Frontal cortex (tissue), 4 donors: ENCODE data around the gene NAA20. TPM values are rescaled to one million over a fixed set of nuclear protein-coding genes. Genes with fewer than 3 reads are reported as not detected.
A peak's percentile ranks its signal among the peaks of the same experiment; 100 is the strongest.

Experiments used
- DNase-seq, 2 donors: peaks; one replicate each; pipeline ENCODE4 v3.0.0; 2012; ENCODE audit warnings: low spot score in 2 of 2
- FAIRE-seq: peaks from 2 replicates; lab custom pipeline; 2012; peaks lifted over from hg19 to GRCh38; lab: Jason Lieb, UNC
- total RNA-seq: library from RNA; depleted of rRNA; stranded (reverse); fragments of >200 nt; gene quantifications from one replicate; pipeline ENCODE4 v1.2.3, GENCODE V29; 2014
- donor health status: control.
- donor health status: control.
- donor health status: control.

Gene NAA20, protein sequence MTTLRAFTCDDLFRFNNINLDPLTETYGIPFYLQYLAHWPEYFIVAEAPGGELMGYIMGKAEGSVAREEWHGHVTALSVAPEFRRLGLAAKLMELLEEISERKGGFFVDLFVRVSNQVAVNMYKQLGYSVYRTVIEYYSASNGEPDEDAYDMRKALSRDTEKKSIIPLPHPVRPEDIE
- 46.5 TPM for total RNA-seq

DNA sequence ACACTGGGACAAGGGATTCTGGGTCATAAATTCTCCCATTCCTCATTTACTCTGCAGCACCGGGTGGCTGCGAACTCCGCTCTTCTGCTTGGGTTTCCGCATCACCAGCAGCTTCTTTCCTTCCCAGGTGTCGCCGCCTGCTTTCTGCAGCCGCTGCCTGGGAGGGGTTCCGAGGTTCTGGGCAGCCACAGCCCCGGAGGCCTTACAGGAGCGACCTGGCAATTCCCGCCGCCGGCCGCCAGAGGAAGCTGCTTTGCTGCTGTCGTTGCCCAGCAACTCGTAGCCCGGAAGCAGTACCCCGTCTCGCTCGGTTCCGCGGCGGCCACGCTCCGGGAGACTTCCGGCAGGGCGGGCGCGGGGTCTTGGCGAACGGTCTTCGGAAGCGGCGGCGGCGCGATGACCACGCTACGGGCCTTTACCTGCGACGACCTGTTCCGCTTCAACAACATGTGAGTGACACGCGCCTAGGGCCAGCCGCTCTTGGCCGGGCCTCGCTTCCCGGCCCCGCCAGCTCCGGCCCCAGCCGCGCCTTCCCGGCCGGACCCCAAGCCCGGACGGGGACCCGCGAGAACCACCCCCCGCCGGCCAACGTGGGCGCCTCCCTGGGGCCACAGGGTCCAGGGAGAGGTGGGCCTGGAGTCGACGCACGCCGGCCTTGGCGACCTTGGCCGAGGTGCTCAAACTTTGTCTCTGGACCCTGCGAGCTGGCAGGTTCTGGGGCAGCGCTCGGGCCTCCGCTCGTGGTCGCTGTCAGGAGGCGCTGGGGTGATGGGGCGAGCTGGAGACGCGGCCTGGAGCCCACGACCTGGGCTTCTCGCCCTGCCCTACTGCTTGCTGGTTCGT, at the start of gene NAA20:
Gene NAA20 (plus strand): TSS at position 362 of the 843 bp plus-strand sequence. CDS start 35 bp downstream, at position 397.
- DNase-seq (peak; percentile 93 to 96), FAIRE-seq (no peak)

DNA sequence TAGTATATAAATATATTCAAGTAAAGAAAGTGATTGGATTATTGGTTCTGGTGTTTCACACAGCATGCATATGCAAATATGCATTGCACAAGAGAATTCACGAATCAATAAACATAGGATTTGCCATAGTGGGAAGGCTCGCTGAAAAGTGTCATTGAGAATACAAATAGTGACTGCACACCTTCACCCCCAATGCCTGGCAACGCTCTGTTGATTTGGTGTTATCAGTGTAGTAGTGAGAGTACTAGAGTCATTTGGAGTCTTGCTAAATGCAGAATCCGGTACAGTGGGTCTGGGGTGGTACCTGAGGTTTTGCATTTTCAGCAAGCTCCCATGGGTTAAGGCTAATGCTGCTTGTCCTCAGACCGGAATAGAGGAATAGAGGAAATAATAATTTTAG, 49.7 kb upstream of the NAA20 start:
- no peak for FAIRE-seq
- no peak for DNase-seq

DNA sequence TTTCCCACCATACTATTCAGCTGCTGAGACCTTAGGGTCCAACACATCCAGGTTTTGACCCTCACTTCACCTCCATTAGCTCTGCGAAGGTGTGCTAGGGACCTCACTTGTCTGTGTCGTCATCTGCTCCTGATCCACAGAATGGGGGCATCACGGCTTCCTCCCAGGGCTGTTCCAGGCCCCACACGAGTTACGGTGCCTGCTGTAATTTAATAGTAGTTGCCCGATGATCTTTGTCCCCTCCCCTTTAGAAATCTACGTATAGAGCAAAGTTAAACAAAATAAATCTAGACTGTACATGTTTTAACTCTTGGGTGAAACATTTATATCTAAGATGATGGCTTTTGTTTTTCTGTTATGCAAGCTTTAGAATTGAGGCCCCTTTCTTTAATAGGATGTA, 49.1 kb upstream of the NAA20 start:
- DNase-seq (no peak), FAIRE-seq (no peak)

DNA sequence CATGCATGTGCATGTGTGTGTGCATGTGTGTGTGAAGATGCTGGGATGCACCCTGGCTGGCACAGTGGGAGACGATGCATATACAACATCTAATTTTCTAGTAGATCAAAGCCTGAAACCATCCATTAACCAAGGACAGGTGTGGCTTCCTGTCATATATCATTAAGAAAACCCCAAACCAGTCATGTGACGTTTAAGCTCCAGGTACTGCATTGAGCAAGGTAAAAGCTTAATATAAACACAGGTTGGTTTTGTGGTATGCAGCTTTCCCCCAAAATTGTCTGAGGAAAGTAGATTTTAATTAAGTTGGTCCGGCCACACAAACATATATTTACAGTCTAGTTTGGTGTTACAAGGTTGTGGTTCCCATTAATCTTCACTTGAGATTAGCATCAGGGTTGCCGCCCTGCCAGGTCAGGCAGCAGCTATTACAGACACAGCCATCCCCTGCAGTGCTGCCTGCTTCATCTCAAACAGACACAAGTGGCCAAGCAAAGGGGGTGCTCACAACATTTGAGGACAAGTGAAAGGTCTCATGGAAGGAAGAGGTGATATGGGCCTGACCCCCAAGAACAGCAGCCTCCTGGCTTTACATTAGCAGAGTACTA, 48.6 kb upstream of the NAA20 start:
- no peak for DNase-seq
- no peak for FAIRE-seq

DNA sequence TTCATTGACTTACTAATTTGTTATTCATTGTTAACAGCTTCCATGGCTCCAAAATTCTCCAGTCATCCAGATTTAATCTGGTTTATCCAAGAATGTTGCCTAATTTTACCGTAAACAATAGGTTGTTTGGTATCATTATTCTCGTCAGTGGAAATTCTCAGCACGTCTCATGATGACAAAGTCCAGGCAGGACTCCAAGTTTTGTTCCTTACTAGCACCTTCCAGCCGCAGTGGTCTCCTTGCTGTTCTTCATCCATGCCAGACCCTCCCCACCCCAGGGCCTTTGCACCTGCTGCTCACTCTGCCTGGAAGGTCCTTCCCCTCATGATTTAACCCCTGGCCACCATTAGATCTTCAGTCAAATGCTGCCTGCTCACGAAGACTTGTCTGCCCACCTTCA, 48.1 kb upstream of the NAA20 start:
- DNase-seq (no peak), FAIRE-seq (no peak)

DNA sequence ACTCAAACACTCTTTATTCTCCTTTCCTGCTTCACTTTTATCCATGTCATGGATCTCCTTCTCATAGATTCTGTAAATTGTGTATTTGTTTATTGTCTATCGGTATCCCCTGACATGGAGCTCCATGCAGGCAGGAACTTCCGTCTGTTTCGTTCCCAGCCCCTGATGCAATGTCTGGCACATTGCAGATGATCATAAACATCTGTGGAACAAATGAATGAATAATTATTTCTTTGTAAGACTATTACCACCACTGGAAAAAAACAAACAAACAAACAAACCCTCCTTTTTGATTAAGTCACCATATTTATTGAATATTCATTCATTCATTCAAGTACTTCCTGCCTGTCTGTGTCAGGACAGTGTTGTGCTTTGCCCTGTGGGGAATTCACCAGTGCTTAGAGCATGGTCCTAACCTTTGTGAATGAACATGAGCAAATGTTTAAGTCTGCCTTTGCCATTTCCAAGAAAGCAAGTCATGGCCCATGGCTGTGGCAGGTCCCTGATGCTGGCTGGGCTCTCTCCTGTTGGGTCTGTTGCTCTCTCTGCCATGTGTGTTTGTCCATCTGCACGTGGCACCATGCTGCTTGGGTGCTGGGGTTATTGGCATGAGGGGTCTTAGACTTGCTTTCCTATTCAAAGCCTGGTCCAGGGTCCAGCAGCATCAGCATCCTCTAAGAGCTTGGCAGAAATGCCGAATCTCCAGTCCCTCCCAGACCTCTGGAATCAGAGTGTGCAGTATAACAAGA, 47.5 kb upstream of the NAA20 start:
- DNase-seq (no peak), FAIRE-seq (no peak)

DNA sequence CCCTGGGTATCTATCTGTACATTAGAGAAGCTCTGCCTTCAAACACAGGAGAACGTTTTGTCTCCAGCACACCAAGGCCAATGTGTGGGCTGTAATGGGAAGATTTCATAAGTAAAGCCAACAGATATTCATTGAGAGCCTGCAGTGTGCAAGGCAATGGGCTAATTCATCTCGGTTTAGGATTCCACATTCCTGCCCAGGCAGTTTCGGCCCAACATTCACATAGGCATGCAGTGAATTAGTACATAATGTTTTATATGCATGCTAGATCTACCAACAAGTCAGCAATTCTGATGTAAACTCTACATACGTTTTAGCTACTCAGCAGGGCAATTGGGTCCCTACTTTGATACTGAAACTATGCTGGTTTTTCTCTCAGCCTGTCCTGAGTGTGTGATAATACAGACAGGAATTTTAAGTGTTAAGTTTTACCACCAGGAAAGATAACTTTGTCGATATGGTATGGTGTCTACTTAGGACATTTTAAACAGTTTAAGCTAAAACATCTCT, 46.9 kb upstream of the NAA20 start:
- no peak for DNase-seq
- FAIRE-seq, result no peak

DNA sequence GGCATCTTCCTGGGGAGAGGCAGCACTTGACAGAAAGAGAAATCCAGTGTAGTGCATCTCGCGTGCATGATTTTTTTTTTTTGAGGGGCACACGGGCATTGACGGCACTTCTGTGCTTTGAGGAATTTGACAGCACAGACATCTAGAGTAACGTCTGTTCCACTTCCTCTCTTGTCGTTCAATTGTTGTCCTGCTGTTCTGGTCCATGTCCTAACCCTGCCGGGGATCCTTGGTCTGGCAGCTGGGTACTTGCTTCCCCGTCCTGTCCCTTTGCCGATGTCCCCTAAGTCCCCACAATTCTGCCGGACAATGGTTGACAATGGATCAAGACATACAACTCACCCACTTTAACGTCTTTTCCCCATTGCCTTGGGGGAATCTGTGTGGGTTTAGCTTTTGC, 46.0 kb upstream of the NAA20 start:
- no peak for DNase-seq
- FAIRE-seq, result no peak

DNA sequence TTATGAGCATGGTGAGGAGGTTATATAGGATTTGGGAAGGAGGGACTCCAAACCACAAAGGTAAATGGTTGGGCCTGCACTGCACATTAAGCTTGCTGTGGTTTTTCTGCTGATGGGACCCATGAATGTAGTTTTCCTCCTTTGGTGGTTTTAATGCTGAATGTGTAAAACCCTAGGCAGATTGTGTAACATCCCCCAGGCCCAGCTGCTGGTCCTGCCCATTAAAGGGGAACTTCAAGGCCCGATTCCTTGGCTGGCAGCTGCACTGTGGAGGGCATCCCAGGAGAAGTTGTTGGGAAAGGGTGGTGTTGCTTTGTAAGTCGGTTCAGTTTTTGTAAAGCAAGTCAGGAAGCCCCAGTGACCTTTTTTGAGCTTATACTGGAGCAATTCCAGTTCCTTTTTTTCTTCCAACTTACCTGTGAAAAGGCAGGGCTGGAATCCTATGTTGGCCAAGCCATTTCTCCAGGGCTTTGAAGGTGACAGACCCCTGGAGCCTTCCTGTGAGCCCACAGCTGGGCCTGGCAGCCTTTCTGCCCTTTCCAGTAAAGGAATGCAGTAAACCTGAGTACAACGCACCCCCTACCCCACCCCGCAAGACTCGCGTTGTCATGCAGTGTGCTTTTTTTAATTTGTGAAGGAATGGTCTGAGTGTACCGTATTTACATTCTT, 43.1 kb upstream of the NAA20 start:
- no peak for FAIRE-seq
- peak; percentile 44 for DNase-seq

DNA sequence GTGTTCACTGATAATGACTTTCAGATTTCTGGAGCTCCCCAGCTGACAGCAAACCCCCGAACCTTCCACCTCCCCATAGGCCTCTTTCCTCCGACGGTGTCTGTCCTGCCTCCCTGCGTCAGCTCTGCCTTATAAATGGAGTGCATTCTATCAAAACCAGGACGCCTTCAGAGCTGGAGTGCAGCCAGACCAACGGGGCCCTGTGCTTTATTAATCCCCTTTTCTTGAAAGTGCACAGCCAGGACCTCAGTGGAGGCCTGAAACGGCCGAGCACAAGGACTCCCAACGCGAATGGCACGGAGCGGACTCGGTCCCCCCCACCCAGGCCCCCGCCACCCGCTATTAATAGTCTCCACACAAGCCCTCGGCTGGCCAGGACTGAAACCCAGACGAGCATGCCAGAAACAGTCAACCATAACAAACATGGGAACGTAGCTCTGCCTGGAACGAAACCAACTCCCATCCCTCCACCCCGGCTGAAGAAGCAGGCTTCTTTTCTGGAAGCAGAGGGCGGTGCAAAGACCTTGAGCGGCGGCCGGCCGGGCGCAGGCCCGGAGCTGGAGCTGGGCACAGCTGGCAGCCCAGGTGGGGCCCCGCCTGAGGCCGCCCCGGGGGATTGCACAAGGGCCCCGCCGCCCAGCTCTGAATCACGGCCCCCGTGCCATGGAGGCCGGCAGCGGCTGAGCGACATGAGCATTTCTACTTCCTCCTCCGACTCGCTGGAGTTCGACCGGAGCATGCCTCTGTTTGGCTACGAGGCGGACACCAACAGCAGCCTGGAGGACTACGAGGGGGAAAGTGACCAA, 42.3 kb upstream of the NAA20 start:
- peak; percentile 76 to 79 for DNase-seq
- no peak for FAIRE-seq

DNA sequence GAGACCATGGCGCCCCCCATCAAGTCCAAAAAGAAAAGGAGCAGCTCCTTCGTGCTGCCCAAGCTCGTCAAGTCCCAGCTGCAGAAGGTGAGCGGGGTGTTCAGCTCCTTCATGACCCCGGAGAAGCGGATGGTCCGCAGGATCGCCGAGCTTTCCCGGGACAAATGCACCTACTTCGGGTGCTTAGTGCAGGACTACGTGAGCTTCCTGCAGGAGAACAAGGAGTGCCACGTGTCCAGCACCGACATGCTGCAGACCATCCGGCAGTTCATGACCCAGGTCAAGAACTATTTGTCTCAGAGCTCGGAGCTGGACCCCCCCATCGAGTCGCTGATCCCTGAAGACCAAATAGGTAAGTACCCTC, 41.7 kb upstream of the NAA20 start:
- FAIRE-seq, result no peak
- DNase-seq, result peak in 1 of 2 donors; percentile 52

DNA sequence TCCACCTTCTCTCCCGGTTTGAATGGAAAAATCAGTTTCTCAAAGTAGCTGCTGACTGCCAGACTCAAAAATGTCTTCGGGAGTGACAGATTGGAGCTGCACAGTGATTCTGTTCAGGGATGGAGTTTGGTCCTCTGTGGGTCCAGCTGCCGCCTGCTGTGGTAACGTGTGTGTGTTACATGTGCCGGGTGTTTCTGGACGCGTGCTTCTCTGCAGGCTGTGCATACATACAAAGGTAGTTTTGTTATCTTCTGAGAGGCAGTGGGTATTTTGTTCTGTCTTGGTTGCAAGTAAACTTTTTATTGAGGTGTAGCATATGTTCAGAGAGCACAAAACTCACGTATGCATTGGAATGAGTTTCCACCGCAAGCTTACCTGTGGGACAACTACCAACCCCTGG, 41.3 kb upstream of the NAA20 start:
- FAIRE-seq (no peak), DNase-seq (peak in 1 of 2 donors; percentile 41)

DNA sequence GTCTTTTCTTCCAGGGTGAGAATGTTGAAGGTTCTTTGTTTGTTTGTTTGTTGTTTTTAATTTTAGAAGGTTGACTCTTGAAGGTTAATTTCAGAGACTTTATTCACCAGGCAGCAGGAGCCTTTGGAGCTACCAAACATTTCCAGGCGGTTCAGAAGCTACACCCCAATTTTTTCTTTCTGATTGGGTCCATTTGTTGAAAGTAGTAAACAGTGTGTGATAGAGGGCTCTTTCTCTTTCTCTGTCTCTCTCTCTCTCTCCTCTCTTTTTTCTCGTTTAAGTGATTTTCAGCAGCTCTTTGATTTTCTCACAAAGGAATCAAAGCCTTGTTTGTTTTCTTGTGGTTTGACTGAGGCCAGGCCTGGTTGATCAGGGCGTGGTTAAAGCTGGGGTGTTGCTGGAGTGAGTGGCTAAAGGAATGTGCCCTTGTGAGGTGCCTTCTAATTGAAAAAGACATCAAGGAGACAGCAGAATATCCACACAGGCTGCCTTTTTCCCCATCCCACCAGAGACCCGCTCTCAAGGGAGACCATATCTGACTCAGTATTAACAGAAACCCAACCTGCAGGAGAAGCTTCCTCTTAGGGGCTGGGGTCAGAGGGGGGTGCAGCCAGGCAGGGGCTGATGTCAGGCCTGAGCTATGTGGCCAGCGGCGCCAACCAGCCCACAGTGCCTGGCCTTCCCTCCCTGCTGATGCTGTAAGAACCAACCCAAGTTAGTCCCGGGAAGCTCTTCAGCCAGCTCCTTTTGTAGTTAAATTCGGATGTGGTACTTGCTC, 40.4 kb upstream of the NAA20 start:
- DNase-seq, result peak in 1 of 2 donors; percentile 40
- FAIRE-seq, result no peak

DNA sequence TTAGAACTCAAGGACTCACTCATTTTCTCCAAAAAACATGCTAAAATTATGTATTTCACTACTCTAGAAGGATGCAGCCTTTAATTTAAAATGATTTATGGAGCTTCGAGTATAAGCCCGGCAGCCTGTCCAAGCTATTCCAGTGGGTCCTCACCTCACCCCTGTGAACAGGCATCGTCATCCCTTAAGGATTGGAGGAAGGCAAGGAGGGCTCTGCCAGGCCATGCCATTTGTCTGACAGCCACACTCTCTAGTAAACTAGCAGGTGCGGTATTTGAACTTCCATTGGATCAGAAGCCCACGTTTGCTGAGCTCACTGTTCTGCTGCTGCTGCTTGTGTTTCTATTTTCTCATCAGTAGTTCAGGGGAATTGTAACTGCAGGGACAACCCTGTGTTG, 39.8 kb upstream of the NAA20 start:
- no peak for FAIRE-seq
- no peak for DNase-seq

DNA sequence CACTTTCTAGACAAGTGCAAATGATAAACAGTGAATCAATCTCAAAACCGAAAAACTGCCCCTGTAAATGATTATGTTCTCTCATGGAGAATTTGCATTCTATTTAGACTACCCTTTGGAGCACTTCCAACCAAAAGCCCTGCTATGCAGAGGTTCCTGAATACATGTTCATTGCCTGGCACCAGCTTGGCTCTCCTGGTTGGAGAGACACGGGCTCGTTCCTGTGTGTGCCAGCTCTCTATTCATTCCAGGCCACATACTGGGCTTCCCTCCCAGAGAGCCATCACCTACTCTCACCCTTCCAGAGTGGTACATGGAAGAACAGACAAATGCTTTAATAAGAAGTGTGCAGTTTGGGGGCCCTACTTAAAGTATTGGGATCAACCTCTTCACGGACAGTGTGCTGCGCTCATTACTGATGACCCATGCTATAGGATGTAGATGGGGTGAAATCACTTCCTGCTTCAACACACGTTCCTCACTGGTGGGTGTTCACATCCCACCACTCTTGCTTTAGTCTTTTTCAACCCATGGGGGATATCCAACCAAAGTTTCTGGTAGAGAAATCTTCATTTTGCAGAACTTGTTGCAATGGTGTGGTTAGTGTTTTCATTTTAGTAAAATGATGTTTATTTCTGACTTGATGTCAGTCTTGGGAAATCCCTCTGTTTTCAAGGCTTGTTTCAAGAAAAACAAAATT, 38.5 kb upstream of the NAA20 start:
- FAIRE-seq (no peak), DNase-seq (no peak)

DNA sequence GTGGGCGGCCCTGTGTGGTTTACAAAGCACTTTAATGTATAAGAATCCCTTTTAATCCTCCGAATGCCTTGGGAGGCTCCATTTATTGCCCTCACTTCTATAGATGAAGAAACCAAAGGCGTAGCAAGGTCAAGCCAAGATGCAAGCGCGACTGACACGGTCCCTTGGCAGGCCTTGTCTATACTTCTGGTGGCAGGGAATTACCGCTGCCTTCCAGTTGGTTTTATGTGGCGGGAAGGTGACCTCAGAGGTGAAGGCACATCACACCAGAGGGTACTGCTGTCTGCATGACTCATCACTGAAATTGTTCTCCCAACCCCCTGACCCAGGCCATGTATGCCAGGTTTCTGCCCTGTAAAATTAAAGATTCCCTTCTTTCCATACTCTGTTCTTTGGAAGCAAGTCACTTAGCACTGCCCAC, 36.1 kb upstream of the NAA20 start:
- no peak for DNase-seq
- no peak for FAIRE-seq

DNA sequence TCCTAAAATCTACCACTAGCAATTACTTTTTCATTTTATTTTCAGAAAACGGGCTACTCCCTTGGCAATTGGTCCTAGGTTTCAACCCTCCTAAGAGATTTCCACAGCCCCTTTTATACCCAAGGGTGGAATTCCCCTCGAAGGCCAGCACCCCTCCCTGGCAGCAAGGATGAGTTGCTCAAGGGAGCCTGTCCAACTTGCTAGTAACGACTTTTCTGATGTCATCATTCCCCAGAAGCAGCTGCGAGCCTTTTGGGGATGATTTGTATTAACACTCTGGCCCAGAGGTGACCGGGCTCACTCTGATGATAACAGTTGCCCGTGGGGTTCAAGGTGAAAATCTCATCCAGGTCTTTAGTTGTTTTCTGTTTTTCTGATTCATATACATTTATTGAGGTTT, 30.7 kb upstream of the NAA20 start:
- FAIRE-seq (no peak), DNase-seq (no peak)

DNA sequence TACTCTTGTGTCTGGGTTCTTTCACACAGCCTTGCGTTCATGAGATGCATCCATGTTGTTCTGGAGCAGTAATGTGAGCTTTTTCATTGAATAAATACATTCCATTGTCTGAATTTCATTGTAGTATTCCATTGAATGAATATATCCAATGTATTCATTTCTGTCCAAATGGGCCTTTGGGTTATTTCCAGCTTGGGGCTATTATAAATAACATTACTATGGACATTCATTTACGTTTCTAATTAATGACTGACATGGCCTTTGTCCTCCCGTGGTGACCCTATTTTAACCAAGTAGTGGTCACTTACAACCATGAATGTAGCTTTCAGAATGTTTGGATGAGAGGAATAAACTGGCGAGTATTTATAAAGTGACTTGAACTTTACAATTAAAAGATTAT, 30.1 kb upstream of the NAA20 start:
- FAIRE-seq, result no peak
- DNase-seq, result no peak
